ENCODE data around the gene ASXL3. TPM values are rescaled to one million over a fixed set of nuclear protein-coding genes. Genes with fewer than 3 reads are reported as not detected.

ASXL3 gene
- total and polyA plus RNA-seq, 2 donors (not counting 1 experiment from before 2014, with no cell fraction given), result 0.02 TPM; not detected in 1

DNA sequence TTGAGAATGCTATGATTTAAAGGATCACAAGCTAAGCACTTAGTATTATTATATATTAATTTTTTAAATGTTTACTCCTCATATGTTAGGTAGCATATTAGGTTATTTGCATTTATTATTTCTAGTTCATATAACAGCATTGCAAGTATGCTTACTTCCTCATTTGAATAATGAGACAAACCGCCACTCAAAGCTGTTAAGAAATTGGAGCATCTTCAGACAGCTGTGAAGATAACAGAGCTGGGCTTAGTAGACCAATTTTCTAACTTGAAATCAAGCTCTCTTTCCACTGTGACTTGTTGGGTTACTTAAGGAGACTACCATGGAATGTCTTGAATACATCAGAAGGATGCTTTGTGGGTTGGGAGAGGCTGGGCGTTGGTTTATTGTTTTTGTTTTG, 139.3 kb downstream of the ASXL3 start:
- no peak overlapping the region for H3K4me2 ChIP-seq (replicated peaks; ENCODE audit: low read depth, low read length, poor library complexity, severe bottlenecking)
- Mint-ChIP-seq H3K4me3 (no peak overlapping the region), H3K9me3 (ENCODE audit: insufficient read depth) (no peaks in the 10 kb centered on the region), H3K27ac (no peak overlapping the region), H3K4me1 (no peaks in the 10 kb centered on the region), H3K27me3 (no peaks in the 10 kb centered on the region)
- ATAC-seq (ENCODE audit: low read depth) (no peak), DNase-seq (no peak)
- WGBS (ENCODE audit: insufficient coverage), result no CpG with 5 or more reads among the region's 2 CpGs
- no peak for TF ChIP-seq EZH2 (IDR thresholded peaks at IDR 0.05; ENCODE audit: borderline replicate concordance, insufficient read depth, low read depth, low read length, poor library complexity, severe bottlenecking)
- TF ChIP-seq, protein P1, sequence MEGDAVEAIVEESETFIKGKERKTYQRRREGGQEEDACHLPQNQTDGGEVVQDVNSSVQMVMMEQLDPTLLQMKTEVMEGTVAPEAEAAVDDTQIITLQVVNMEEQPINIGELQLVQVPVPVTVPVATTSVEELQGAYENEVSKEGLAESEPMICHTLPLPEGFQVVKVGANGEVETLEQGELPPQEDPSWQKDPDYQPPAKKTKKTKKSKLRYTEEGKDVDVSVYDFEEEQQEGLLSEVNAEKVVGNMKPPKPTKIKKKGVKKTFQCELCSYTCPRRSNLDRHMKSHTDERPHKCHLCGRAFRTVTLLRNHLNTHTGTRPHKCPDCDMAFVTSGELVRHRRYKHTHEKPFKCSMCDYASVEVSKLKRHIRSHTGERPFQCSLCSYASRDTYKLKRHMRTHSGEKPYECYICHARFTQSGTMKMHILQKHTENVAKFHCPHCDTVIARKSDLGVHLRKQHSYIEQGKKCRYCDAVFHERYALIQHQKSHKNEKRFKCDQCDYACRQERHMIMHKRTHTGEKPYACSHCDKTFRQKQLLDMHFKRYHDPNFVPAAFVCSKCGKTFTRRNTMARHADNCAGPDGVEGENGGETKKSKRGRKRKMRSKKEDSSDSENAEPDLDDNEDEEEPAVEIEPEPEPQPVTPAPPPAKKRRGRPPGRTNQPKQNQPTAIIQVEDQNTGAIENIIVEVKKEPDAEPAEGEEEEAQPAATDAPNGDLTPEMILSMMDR (IDR thresholded peaks at IDR 0.05), result no peak
- no peak overlapping the region for H3K4me3 ChIP-seq (ENCODE audit: control extremely low read depth in 1 of 5, extremely low read depth in 1 of 5, insufficient read depth in 1 of 5, low read depth in 2 of 5, low read length in 4 of 5)
- CTCF ChIA-PET, result no interaction called here
- no peaks in the 10 kb centered on the region for H3K79me2 ChIP-seq (ENCODE audit: control insufficient read depth, insufficient read depth, low read length)
- POLR2A ChIA-PET, result no interaction called here
- H3K4me1 ChIP-seq (ENCODE audit: control insufficient read depth in 2 of 2, insufficient read depth in 2 of 2, low read length in 2 of 2), result no peaks in the 10 kb centered on the region
- no peak overlapping the region for H3K27ac ChIP-seq (ENCODE audit: low read length in 2 of 2)
- H2AFZ ChIP-seq (ENCODE audit: insufficient read depth, low read depth, low read length, poor library complexity, severe bottlenecking), result no peak overlapping the region
- H3K9me3 ChIP-seq (ENCODE audit: control extremely low read depth in 1 of 3, control insufficient read depth in 2 of 3, insufficient read depth in 1 of 3, low read length in 2 of 3), result no peaks in the 10 kb centered on the region
- intact Hi-C loops (cut with micrococcal nuclease), result no loop called here
- no peaks in the 10 kb centered on the region for H3K36me3 ChIP-seq (replicated peaks in 1 of 2; ENCODE audit: control extremely low read depth in 1 of 2, control insufficient read depth in 1 of 2, extremely low read depth in 1 of 2, insufficient read depth in 2 of 2, low read length in 1 of 2)
- no peak overlapping the region for H3K9ac ChIP-seq (ENCODE audit: low read length)
- H3K27me3 ChIP-seq (replicated peaks in 1 of 4; ENCODE audit: control extremely low read depth in 1 of 4, control insufficient read depth in 3 of 4, insufficient read depth in 4 of 4, low read length in 3 of 4), result no peaks in the 10 kb centered on the region
- H4K20me1 ChIP-seq (ENCODE audit: control insufficient read depth, insufficient read depth, low read length, poor library complexity, severe bottlenecking), result no peaks in the 10 kb centered on the region

DNA sequence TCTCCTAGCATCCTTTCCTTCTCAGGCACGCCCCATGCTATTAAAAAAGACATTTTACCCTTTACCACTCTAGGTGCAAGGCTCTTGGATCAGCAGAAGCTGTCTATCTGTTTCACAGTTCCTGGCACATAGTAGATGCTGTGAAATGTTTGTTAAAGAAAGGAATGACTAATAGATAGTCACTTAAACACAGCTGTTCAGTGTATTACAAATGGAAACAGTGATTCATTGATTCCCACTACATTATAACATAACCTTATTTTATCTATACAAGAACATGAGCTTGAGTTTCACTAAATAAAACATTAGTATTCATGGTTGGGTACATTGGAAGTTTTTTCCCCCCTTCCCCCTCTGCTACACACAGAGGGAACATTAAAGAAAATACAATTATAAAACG, 142.1 kb downstream of the ASXL3 start:
- WGBS (ENCODE audit: insufficient coverage), result no CpG with 5 or more reads among the region's 2 CpGs
- Histone ChIP-seq H4K20me1 (ENCODE audit: control insufficient read depth, insufficient read depth, low read length, poor library complexity, severe bottlenecking) (no peaks in the 10 kb centered on the region), H3K4me1 (ENCODE audit: control insufficient read depth in 2 of 2, insufficient read depth in 2 of 2, low read length in 2 of 2) (no peaks in the 10 kb centered on the region), H3K27me3 (replicated peaks in 1 of 4; ENCODE audit: control extremely low read depth in 1 of 4, control insufficient read depth in 3 of 4, insufficient read depth in 4 of 4, low read length in 3 of 4) (no peaks in the 10 kb centered on the region), H2AFZ (ENCODE audit: insufficient read depth, low read depth, low read length, poor library complexity, severe bottlenecking) (no peak overlapping the region), H3K4me3 (ENCODE audit: control extremely low read depth in 1 of 5, extremely low read depth in 1 of 5, insufficient read depth in 1 of 5, low read depth in 2 of 5, low read length in 4 of 5) (no peak overlapping the region), H3K4me2 (replicated peaks; ENCODE audit: low read depth, low read length, poor library complexity, severe bottlenecking) (no peak overlapping the region), H3K9ac (ENCODE audit: low read length) (no peak overlapping the region), H3K36me3 (replicated peaks in 1 of 2; ENCODE audit: control extremely low read depth in 1 of 2, control insufficient read depth in 1 of 2, extremely low read depth in 1 of 2, insufficient read depth in 2 of 2, low read length in 1 of 2) (no peaks in the 10 kb centered on the region), H3K27ac (ENCODE audit: low read length in 2 of 2) (no peak overlapping the region), H3K9me3 (ENCODE audit: control extremely low read depth in 1 of 3, control insufficient read depth in 2 of 3, insufficient read depth in 1 of 3, low read length in 2 of 3) (no peaks in the 10 kb centered on the region), H3K79me2 (ENCODE audit: control insufficient read depth, insufficient read depth, low read length) (no peaks in the 10 kb centered on the region)
- no peak overlapping the region for H3K4me3 Mint-ChIP-seq
- H3K9me3 Mint-ChIP-seq (ENCODE audit: insufficient read depth), result no peaks in the 10 kb centered on the region
- ATAC-seq (ENCODE audit: low read depth), result no peak
- TF ChIP-seq EZH2 (IDR thresholded peaks at IDR 0.05; ENCODE audit: borderline replicate concordance, insufficient read depth, low read depth, low read length, poor library complexity, severe bottlenecking), result no peak
- TF ChIP-seq, protein P1 (IDR thresholded peaks at IDR 0.05), result no peak
- no peak overlapping the region for H3K27ac Mint-ChIP-seq
- ChIA-PET POLR2A (no interaction called here), CTCF (no interaction called here)
- no peak for DNase-seq
- H3K4me1 Mint-ChIP-seq, result no peaks in the 10 kb centered on the region
- intact Hi-C loops (cut with micrococcal nuclease), result no loop called here
- H3K27me3 Mint-ChIP-seq, result no peaks in the 10 kb centered on the region
